Dedifferentiated amniotic fluid mesenchymal stem cell (primary cell): ENCODE results near the gene MEMO1.

Experiments used
- DNase-seq: peaks from one replicate; pipeline ENCODE4 v3.0.0-alpha.2; 2016; ENCODE audit errors: extremely low spot score

MEMO1 gene

DNA sequence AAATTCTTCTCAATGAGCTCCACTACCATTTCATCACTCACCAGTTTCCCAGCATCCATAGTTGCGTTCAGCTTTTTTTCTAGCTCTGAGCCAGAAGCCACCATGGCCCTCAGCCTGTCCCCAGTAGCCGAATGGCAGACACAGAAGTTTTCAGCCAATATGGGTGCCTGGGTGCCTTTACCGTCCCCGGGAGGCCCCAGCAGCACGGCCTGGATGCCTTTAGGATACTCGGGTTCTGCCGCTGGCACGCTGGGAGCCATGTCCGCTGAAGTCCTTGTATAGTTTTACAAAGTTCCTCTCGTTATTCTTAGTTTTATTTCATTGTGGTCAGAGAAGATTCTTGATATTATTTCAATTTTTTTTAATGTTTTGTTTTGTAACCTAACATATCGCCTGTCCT, 187.2 kb downstream of the MEMO1 start:
- DNase-seq: no peak

DNA sequence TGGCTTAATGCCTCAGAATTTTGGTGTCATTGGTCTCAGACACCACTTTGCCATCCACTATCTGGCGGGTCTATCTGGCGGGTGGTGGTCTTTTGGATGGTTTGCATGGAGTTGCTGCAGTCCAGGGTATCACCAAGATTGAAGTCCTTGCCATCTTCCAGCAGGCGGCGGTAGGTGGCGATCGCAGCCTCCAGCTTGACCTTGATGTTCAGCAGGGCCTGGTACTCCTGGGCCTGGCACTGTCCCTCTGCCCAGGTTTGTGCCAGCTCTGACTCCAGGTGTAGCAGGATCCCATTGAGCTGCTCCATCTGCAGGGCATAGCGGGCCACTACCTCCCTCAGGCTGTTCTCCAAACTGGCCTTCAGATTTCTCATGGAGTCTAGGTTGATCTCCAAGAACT, 188.2 kb downstream of the MEMO1 start:
- no peak for DNase-seq
